GM06990 (cell line): Measurements from ENCODE around the gene USP47.

Experiments used
- DNase-seq: peaks from one replicate; pipeline ENCODE4 v3.0.0-alpha.2; 2011; ENCODE audit not compliant: insufficient read length; ENCODE audit errors: extremely low read depth
- H3K27me3 ChIP-seq: replicated peaks from 2 replicates; pipeline ENCODE4 v1.6.0; 2011; ENCODE audit warnings: low read length; ENCODE audit not compliant: control insufficient read depth, insufficient read depth
- H3K36me3 ChIP-seq: 2 replicates; pipeline ENCODE4 v1.5.1; 2011; ENCODE audit warnings: low read length; ENCODE audit not compliant: control insufficient read depth, insufficient read depth
- H3K4me3 ChIP-seq: replicated peaks from 2 replicates; pipeline ENCODE4 v1.5.1; 2011; ENCODE audit warnings: low read depth, mild to moderate bottlenecking, control low read depth, low read length
- CTCF ChIP-seq: IDR thresholded peaks from 2 replicates; pipeline ENCODE4 v1.5.1; 2011; ENCODE audit warnings: low read length, control low read depth, mild to moderate bottlenecking, inconsistent platforms; ENCODE audit not compliant: insufficient read depth, poor library complexity, severe bottlenecking

The USP47 gene

GRCh38 chr11:11944444-11944843 is 102.7 kb downstream of the USP47 start:
- TF ChIP-seq CTCF, result no peak
- no peaks in the 10 kb centered on the region for H3K27me3 ChIP-seq
- no peak for DNase-seq
- no peak overlapping the region for H3K4me3 ChIP-seq
- no peaks in the 10 kb centered on the region; the same call in none of the 2 replicates for H3K36me3 ChIP-seq

- H3K4me3 ChIP-seq, result no peak overlapping the region
- no peak for DNase-seq
- no peak for TF ChIP-seq CTCF
- H3K36me3 ChIP-seq, result peaks cover 2% of the 10 kb centered on the region
- no peaks in the 10 kb centered on the region for H3K27me3 ChIP-seq
Measured at GRCh38 chr11:11946180-11946579, 104.4 kb downstream of the USP47 start.

DNA sequence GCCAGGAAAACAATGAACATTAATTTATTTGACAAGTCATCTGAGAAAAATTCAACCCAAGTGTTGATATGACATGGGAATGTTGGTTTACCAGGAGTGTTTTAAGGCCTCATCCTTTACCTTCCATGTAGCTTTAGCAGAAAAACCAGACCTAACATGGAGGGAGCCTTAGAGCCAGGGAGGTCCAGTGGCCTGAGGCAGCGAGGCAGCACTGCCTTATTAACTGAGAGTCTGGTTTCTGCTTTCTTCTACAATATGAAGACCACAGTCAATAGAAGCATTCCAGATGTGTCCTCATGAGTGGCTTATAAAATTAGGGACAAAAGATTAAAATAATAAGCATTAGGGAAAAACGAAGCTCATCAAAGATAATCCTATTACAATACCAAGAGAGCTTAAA is 105.1 kb downstream of the USP47 start:
- TF ChIP-seq CTCF, result no peak
- Histone ChIP-seq H3K36me3 (peaks cover 2% of the 10 kb centered on the region), H3K27me3 (no peaks in the 10 kb centered on the region), H3K4me3 (no peak overlapping the region)
- DNase-seq, result no peak

- Histone ChIP-seq H3K27me3 (no peaks in the 10 kb centered on the region), H3K4me3 (no peak overlapping the region), H3K36me3 (peaks cover 2% of the 10 kb centered on the region)
- no peak for DNase-seq
- TF ChIP-seq CTCF, result no peak
Measured at GRCh38 chr11:11947825-11948224, 106.1 kb downstream of the USP47 start.

- Histone ChIP-seq H3K27me3 (no peaks in the 10 kb centered on the region), H3K36me3 (peaks cover 2% of the 10 kb centered on the region), H3K4me3 (no peak overlapping the region)
- no peak for TF ChIP-seq CTCF
- DNase-seq, result no peak
Measured at GRCh38 chr11:11948242-11948947, 106.6 kb downstream of the USP47 start.

DNA sequence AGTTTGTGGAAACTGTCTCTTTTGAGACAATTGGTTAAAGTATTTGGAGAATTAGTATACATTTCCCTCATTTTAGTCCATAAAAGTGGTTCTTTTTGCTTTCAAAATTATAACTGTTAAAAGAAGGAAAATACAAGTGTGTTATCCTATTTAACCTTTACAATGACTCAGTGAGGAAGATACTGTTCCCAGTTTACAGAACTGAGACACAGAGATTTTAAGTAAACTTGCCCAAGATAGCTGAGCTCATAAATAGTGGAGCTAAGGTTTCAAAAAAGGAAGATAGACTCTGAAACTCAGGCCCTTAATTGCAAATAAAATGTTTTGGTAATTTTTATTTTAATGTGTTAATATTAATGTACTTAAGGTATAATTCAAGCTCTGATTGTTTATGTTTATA is 107.7 kb downstream of the USP47 start:
- Histone ChIP-seq H3K27me3 (no peaks in the 10 kb centered on the region), H3K4me3 (no peak overlapping the region), H3K36me3 (peaks cover 2% of the 10 kb centered on the region)
- DNase-seq, result no peak
- no peak for TF ChIP-seq CTCF
